Astrocyte of the cerebellum (primary cell): ENCODE data around the gene SSH3.

ENCODE experiments used
- DNase-seq: peaks from one replicate; pipeline ENCODE4 v3.0.0-alpha.2; 2011; ENCODE audit warnings: low read depth
- H3K4me3 ChIP-seq: 2 replicates; pipeline ENCODE4 v1.5.1; 2011; ENCODE audit warnings: mild to moderate bottlenecking, low read depth, low read length, moderate library complexity
- CTCF ChIP-seq: IDR thresholded peaks from 2 replicates; pipeline ENCODE4 v1.5.1; 2012; ENCODE audit warnings: low read length, low read depth, moderate library complexity, mild to moderate bottlenecking; ENCODE audit errors: missing control alignments
- in situ Hi-C: cut with HindIII; loops from 2 replicates; pipeline ENCODE4 v1.10.0; 2017; ENCODE audit warnings: low sequenced_read_pairs

The SSH3 gene

GRCh38 chr11:67311556-67312082, 8.3 kb downstream of the SSH3 start:
- in situ Hi-C loops: loop anchor here (10.0 kb wide), 1 partner anchor 57 kb away; no protein-coding TSS in a partner anchor

GRCh38 chr11:67312187-67313021, 9.1 kb downstream of the SSH3 start:
- no peak overlapping the region for H3K4me3 ChIP-seq
- DNase-seq: no peak
- in situ Hi-C loops: loop anchor here (10.0 kb wide), 1 partner anchor 58 kb away; no protein-coding TSS in a partner anchor
- no peak for TF ChIP-seq CTCF

More at GRCh38 chr11:67311556-67312082, 8.3 kb downstream of the SSH3 start:
- no peak overlapping the region for H3K4me3 ChIP-seq
- TF ChIP-seq CTCF: no peak
- no peak for DNase-seq

GRCh38 chr11:67313125-67313890, 10.0 kb downstream of the SSH3 start:
- no peak overlapping the region for H3K4me3 ChIP-seq
- in situ Hi-C loops: loop anchor here (10.0 kb wide), 1 partner anchor 59 kb away; no protein-coding TSS in a partner anchor
- no peak for DNase-seq
- TF ChIP-seq CTCF: no peak

- no peak for TF ChIP-seq CTCF
- no peak for DNase-seq
- in situ Hi-C loops: loop anchor here (10.0 kb wide), 1 partner anchor 59 kb away; no protein-coding TSS in a partner anchor
- no peak overlapping the region for H3K4me3 ChIP-seq
Measured at GRCh38 chr11:67314218-67314617, 10.9 kb downstream of the SSH3 start.

- in situ Hi-C loops: loop anchor here (10.0 kb wide), 1 partner anchor 61 kb away; no protein-coding TSS in a partner anchor
- no peak overlapping the region for H3K4me3 ChIP-seq
- no peak for DNase-seq
Measured at GRCh38 chr11:67315325-67315909, 12.1 kb downstream of the SSH3 start.

More at GRCh38 chr11:67315325-67315909, 12.1 kb downstream of the SSH3 start:
- no peak for TF ChIP-seq CTCF
